Measurements from ENCODE around the gene GATAD2B.

Gene GATAD2B

DNA sequence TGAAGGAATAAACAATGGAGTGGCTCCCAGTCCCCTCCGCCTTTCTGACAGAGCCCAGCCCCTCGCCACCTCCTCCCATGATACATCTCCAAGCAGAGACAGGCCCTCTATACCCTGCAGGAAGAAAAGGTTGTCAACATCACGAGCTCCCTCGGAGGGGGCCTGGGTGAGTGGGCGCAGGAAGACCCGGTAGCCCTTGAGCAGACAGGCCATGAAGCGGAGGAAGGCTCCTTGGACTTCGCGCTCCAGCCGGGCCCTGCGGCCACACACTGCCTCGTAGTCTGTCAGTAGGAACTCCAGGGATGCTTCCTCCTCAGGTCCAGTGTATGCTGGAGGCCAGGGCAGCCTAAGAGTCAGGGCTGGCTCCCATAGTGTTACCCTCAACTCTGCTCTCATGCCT, 16.7 kb upstream of the GATAD2B start:
- Histone ChIP-seq H3K36me3 (ENCODE audit: control insufficient read depth in 1 of 2, insufficient read depth in 2 of 2, low read length in 2 of 2) (peaks cover 68 to 75% of the 10 kb centered on the region in 2 experiments), H2AFZ (ENCODE audit: insufficient read depth, low read length, poor library complexity) (no peak overlapping the region), H3K14ac (ENCODE audit: low read length) (no peak overlapping the region), H3K79me1 (ENCODE audit: low read length) (no peaks in the 10 kb centered on the region), H3K4me1 (ENCODE audit: control insufficient read depth in 1 of 2, insufficient read depth in 2 of 2, low read length in 2 of 2) (no peaks in the 10 kb centered on the region), H4K12ac (ENCODE audit: low read depth, low read length) (no peak overlapping the region), H3K4me3 (ENCODE audit: low read depth, low read length) (no peak overlapping the region), H3K23ac (ENCODE audit: low read length) (no peak overlapping the region), H3K9me3 (ENCODE audit: insufficient read depth, low read depth, low read length) (peaks cover 2% of the 10 kb centered on the region), H2BK120ac (ENCODE audit: insufficient read depth, low read length, poor library complexity) (no peak overlapping the region), H3K27me3 (ENCODE audit: insufficient read depth, low read length) (no peaks in the 10 kb centered on the region), H4K91ac (ENCODE audit: low read depth, low read length) (no peak overlapping the region), H3K79me2 (ENCODE audit: control insufficient read depth, insufficient read depth, low read length, poor library complexity) (no peaks in the 10 kb centered on the region), H3K4me2 (ENCODE audit: low read length) (no peak overlapping the region), H3K9ac (ENCODE audit: low read length) (no peak overlapping the region), H3K27ac (ENCODE audit: low read depth, low read length) (no peak overlapping the region), H2BK12ac (ENCODE audit: low read length) (no peak overlapping the region), H2AK5ac (ENCODE audit: low read length) (no peak overlapping the region), H3K4ac (ENCODE audit: low read depth, low read length) (no peak overlapping the region), H4K8ac (ENCODE audit: low read depth, low read length) (no peak overlapping the region), H2BK5ac (ENCODE audit: low read depth, low read length, poor library complexity) (no peak overlapping the region), H3K18ac (ENCODE audit: low read length) (no peak overlapping the region)
- WGBS (ENCODE audit: extremely low coverage, insufficient coverage, insufficient read length): no CpG with 5 or more reads among the region's 12 CpGs
- no peak for DNase-seq

DNA sequence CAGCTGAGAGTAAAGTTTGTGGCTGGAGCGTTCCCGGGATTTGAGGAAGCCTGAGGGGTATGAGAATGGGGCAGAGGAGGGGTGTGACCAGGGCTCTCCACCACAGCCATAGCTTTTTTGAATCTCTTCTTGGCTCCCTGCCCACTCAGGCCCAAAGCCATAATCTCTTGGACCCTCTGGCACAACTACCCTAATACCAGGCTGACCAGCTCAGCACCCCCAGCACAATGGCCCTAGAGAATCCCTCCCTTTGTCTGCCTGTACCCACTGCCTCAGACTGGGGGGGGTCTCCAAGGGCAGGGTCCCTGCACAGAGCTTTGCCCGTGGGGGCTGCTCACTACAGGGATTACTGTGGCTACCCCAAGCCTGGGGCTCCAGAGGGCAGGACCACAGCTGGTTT, 16.2 kb upstream of the GATAD2B start:
- Histone ChIP-seq H3K79me2 (ENCODE audit: control insufficient read depth, insufficient read depth, low read length, poor library complexity) (no peaks in the 10 kb centered on the region), H2BK5ac (ENCODE audit: low read depth, low read length, poor library complexity) (no peak overlapping the region), H3K18ac (ENCODE audit: low read length) (no peak overlapping the region), H4K8ac (ENCODE audit: low read depth, low read length) (no peak overlapping the region), H4K91ac (ENCODE audit: low read depth, low read length) (no peak overlapping the region), H3K36me3 (ENCODE audit: control insufficient read depth in 1 of 2, insufficient read depth in 2 of 2, low read length in 2 of 2) (peaks cover 70 to 77% of the 10 kb centered on the region in 2 experiments), H3K9me3 (ENCODE audit: insufficient read depth, low read depth, low read length) (peaks cover 2% of the 10 kb centered on the region), H3K27ac (ENCODE audit: low read depth, low read length) (no peak overlapping the region), H3K23ac (ENCODE audit: low read length) (no peak overlapping the region), H3K27me3 (ENCODE audit: insufficient read depth, low read length) (no peaks in the 10 kb centered on the region), H4K12ac (ENCODE audit: low read depth, low read length) (no peak overlapping the region), H3K9ac (ENCODE audit: low read length) (no peak overlapping the region), H3K4me3 (ENCODE audit: low read depth, low read length) (no peak overlapping the region), H3K79me1 (ENCODE audit: low read length) (no peaks in the 10 kb centered on the region), H3K4me2 (ENCODE audit: low read length) (no peak overlapping the region), H2BK120ac (ENCODE audit: insufficient read depth, low read length, poor library complexity) (no peak overlapping the region), H2AK5ac (ENCODE audit: low read length) (no peak overlapping the region), H3K4me1 (ENCODE audit: control insufficient read depth in 1 of 2, insufficient read depth in 2 of 2, low read length in 2 of 2) (no peaks in the 10 kb centered on the region), H3K4ac (ENCODE audit: low read depth, low read length) (no peak overlapping the region), H3K14ac (ENCODE audit: low read length) (no peak overlapping the region), H2BK12ac (ENCODE audit: low read length) (no peak overlapping the region), H2AFZ (ENCODE audit: insufficient read depth, low read length, poor library complexity) (no peak overlapping the region)
- no peak for DNase-seq
- whole genome bisulfite sequencing (ENCODE audit: extremely low coverage, insufficient coverage, insufficient read length): no CpG with 5 or more reads among the region's 3 CpGs

DNA sequence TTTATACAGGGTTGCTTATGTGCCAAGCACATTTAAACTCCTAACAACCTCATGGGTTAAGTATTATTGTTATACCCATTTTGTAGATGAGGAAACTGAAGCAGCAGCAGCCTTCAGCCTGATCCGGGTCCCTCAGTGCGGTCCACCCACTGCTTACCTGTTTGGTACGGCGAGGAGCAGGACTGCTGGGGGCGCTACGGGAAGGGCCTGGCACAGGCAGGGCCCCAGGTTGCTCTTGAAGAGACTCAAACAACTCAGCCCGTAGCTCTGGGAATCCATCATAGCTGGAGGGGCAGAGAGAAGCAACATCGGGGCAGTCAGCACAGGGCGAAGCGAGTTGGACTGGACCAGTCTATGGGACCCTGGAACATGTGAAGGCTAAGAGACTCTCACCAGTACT, 14.6 kb upstream of the GATAD2B start:
- H4K91ac ChIP-seq (ENCODE audit: low read depth, low read length): no peak overlapping the region
- no peak overlapping the region for H2BK120ac ChIP-seq (ENCODE audit: insufficient read depth, low read length, poor library complexity)
- no peak overlapping the region for H2AFZ ChIP-seq (ENCODE audit: insufficient read depth, low read length, poor library complexity)
- no peaks in the 10 kb centered on the region for H3K4me1 ChIP-seq (ENCODE audit: control insufficient read depth in 1 of 2, insufficient read depth in 2 of 2, low read length in 2 of 2)
- no peak overlapping the region for H2AK5ac ChIP-seq (ENCODE audit: low read length)
- H3K23ac ChIP-seq (ENCODE audit: low read length): no peak overlapping the region
- WGBS (ENCODE audit: extremely low coverage, insufficient coverage, insufficient read length): no CpG with 5 or more reads among the region's 10 CpGs
- H3K27ac ChIP-seq (ENCODE audit: low read depth, low read length): no peak overlapping the region
- H3K27me3 ChIP-seq (ENCODE audit: insufficient read depth, low read length): no peaks in the 10 kb centered on the region
- no peaks in the 10 kb centered on the region for H3K79me2 ChIP-seq (ENCODE audit: control insufficient read depth, insufficient read depth, low read length, poor library complexity)
- no peak overlapping the region for H4K8ac ChIP-seq (ENCODE audit: low read depth, low read length)
- no peak overlapping the region for H3K4ac ChIP-seq (ENCODE audit: low read depth, low read length)
- no peak overlapping the region for H2BK12ac ChIP-seq (ENCODE audit: low read length)
- H2BK5ac ChIP-seq (ENCODE audit: low read depth, low read length, poor library complexity): no peak overlapping the region
- H4K12ac ChIP-seq (ENCODE audit: low read depth, low read length): no peak overlapping the region
- no peaks in the 10 kb centered on the region for H3K79me1 ChIP-seq (ENCODE audit: low read length)
- no peak overlapping the region for H3K4me2 ChIP-seq (ENCODE audit: low read length)
- peaks cover 2% of the 10 kb centered on the region for H3K9me3 ChIP-seq (ENCODE audit: insufficient read depth, low read depth, low read length)
- H3K4me3 ChIP-seq (ENCODE audit: low read depth, low read length): no peak overlapping the region
- peaks cover 77 to 83% of the 10 kb centered on the region in 2 experiments for H3K36me3 ChIP-seq (ENCODE audit: control insufficient read depth in 1 of 2, insufficient read depth in 2 of 2, low read length in 2 of 2)
- no peak overlapping the region for H3K18ac ChIP-seq (ENCODE audit: low read length)
- no peak overlapping the region for H3K9ac ChIP-seq (ENCODE audit: low read length)
- H3K14ac ChIP-seq (ENCODE audit: low read length): no peak overlapping the region
- DNase-seq: no peak

DNA sequence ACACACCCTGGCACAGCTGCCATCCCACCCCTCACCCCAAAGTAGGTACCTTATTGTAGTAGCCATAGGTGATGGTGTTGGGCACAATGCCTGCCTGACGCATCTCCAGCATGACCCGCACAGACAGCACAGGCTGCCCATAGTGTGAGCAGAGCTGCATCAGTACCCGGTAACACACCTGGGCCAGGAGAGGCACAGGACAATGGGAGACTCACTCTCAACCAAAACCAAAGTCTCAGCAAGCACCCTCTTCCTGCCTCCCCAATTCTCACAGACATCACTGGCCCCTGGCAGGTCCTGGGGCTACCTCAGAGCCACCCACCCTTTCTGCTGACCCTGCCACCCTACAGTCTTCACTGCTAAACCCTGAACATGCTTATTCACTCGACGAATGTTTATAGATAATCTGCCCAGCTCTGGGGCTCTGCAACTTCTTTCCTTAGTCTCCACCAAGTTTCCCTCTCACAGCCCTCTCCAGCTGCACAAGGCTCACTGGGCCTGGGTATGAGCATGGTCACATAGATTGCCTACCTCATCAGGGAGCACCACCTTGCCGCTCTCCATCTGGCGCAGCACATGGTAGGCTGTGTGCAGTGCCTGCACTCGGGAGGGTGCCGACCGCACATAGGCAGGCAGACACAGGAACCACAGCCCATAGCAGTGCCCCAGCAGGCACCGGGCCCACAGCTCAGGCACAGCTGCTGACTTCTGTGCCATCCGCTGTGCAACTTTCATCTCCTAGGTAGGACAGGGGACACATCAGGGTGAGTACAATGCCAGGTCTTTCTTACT, 13.4 kb upstream of the GATAD2B start:
- H3K9me3 ChIP-seq (ENCODE audit: insufficient read depth, low read depth, low read length): peaks cover 2% of the 10 kb centered on the region
- no CpG with 5 or more reads among the region's 12 CpGs for WGBS (ENCODE audit: extremely low coverage, insufficient coverage, insufficient read length)
- peaks cover 75 to 78% of the 10 kb centered on the region in 2 experiments for H3K36me3 ChIP-seq (ENCODE audit: control insufficient read depth in 1 of 2, insufficient read depth in 2 of 2, low read length in 2 of 2)
- H3K23ac ChIP-seq (ENCODE audit: low read length): no peak overlapping the region
- no peak overlapping the region for H3K14ac ChIP-seq (ENCODE audit: low read length)
- no peak overlapping the region for H3K27ac ChIP-seq (ENCODE audit: low read depth, low read length)
- no peak overlapping the region for H2AFZ ChIP-seq (ENCODE audit: insufficient read depth, low read length, poor library complexity)
- H3K9ac ChIP-seq (ENCODE audit: low read length): no peak overlapping the region
- no peak overlapping the region for H4K12ac ChIP-seq (ENCODE audit: low read depth, low read length)
- H3K4ac ChIP-seq (ENCODE audit: low read depth, low read length): no peak overlapping the region
- no peak overlapping the region for H2BK5ac ChIP-seq (ENCODE audit: low read depth, low read length, poor library complexity)
- no peak overlapping the region for H2AK5ac ChIP-seq (ENCODE audit: low read length)
- no peak overlapping the region for H4K91ac ChIP-seq (ENCODE audit: low read depth, low read length)
- H3K18ac ChIP-seq (ENCODE audit: low read length): no peak overlapping the region
- no peak overlapping the region for H2BK120ac ChIP-seq (ENCODE audit: insufficient read depth, low read length, poor library complexity)
- H2BK12ac ChIP-seq (ENCODE audit: low read length): no peak overlapping the region
- no peak overlapping the region for H4K8ac ChIP-seq (ENCODE audit: low read depth, low read length)
- H3K4me2 ChIP-seq (ENCODE audit: low read length): no peak overlapping the region
- no peaks in the 10 kb centered on the region for H3K79me2 ChIP-seq (ENCODE audit: control insufficient read depth, insufficient read depth, low read length, poor library complexity)
- no peak overlapping the region for H3K4me3 ChIP-seq (ENCODE audit: low read depth, low read length)
- no peaks in the 10 kb centered on the region for H3K79me1 ChIP-seq (ENCODE audit: low read length)
- no peaks in the 10 kb centered on the region for H3K4me1 ChIP-seq (ENCODE audit: control insufficient read depth in 1 of 2, insufficient read depth in 2 of 2, low read length in 2 of 2)
- no peak for DNase-seq
- no peaks in the 10 kb centered on the region for H3K27me3 ChIP-seq (ENCODE audit: insufficient read depth, low read length)

All from trophoblast cell (in vitro differentiated cells and primary cell).